NCI-H1048 (cell line): ENCODE measurements around the gene IP6K1.
A peak's percentile ranks its signal among the peaks of the same experiment; 100 is the strongest.
"Not testable (repeated sequence)": the region's sequence is repeated elsewhere in the genome, so short reads cannot be mapped to it uniquely, and the experiment has no call there.

Source experiments
- DNase-seq: peaks from one replicate; lab custom pipeline; 2025; lab: John Stamatoyannopoulos, UW

IP6K1 gene

GRCh38 chr3:49786357-49787181 is at the start of gene IP6K1:
Gene IP6K1 (minus strand): TSS chr3:49786542. CDS start chr3:49748040, 38,502 bp downstream.
- DNase-seq = peak; percentile 98

- no peak for DNase-seq
Measured at GRCh38 chr3:49831341-49831740, 45.0 kb upstream of the IP6K1 start.

GRCh38 chr3:49826016-49826415 is 39.7 kb upstream of the IP6K1 start:
- no peak for DNase-seq

GRCh38 chr3:49823131-49823530 is 36.8 kb upstream of the IP6K1 start:
- DNase-seq = not testable (repeated sequence)

- no peak for DNase-seq
Measured at GRCh38 chr3:49813497-49814174, 27.3 kb upstream of the IP6K1 start, which contains the start of gene UBA7. Gene UBA7 (minus strand): TSS chr3:49813953. CDS start chr3:49813787, 166 bp downstream.

- no peak for DNase-seq
Measured at GRCh38 chr3:49812916-49813496, 26.7 kb upstream of the IP6K1 start.

GRCh38 chr3:49807431-49808114 is 21.2 kb upstream of the IP6K1 start:
- no peak for DNase-seq

- DNase-seq = no peak
Measured at GRCh38 chr3:49806850-49807249, 20.5 kb upstream of the IP6K1 start.

GRCh38 chr3:49805897-49806701 is 19.8 kb upstream of the IP6K1 start:
- no peak for DNase-seq

GRCh38 chr3:49805367-49805782 is 19.0 kb upstream of the IP6K1 start:
- DNase-seq = no peak

GRCh38 chr3:49804141-49805041 is 18.0 kb upstream of the IP6K1 start:
- DNase-seq = no peak

GRCh38 chr3:49803465-49804140 is 17.3 kb upstream of the IP6K1 start:
- no peak for DNase-seq

- DNase-seq = peak; percentile 75
Measured at GRCh38 chr3:49802719-49803464, 16.6 kb upstream of the IP6K1 start, which contains the start of gene INKA1. Gene INKA1 (plus strand): TSS chr3:49803261. CDS start chr3:49803393, 132 bp downstream.

GRCh38 chr3:49801160-49801559 is 14.8 kb upstream of the IP6K1 start:
- DNase-seq = no peak

GRCh38 chr3:49799761-49800160 is 13.4 kb upstream of the IP6K1 start, which contains the start of gene CDHR4:
Gene CDHR4 (minus strand): TSS chr3:49799873. CDS start chr3:49799812, 61 bp downstream.
- DNase-seq = no peak

GRCh38 chr3:49799105-49799504 is 12.8 kb upstream of the IP6K1 start:
- DNase-seq = no peak

- no peak for DNase-seq
Measured at GRCh38 chr3:49794926-49795905, 8.9 kb upstream of the IP6K1 start.

GRCh38 chr3:49794431-49794830 is 8.1 kb upstream of the IP6K1 start:
- DNase-seq = no peak
